GM20431 (cell line): ENCODE data around the gene CAT.

Source experiments
- in situ Hi-C: fragments of 300-500 bp; cut with MseI, MboI; formaldehyde crosslinking; loops from one replicate; pipeline ENCODE4 v1.15.0; 2020; ENCODE audit warnings: low sequenced_read_pairs; ENCODE audit not compliant: unreplicated experiment

CAT gene

GRCh38 chr11:34438529-34439507 is at the start of gene CAT:
Gene CAT (plus strand): TSS chr11:34438934. CDS start chr11:34439014, 80 bp downstream.
- in situ Hi-C loops: no loop called here

GRCh38 chr11:34394771-34395300 is 43.9 kb upstream of the CAT start:
- in situ Hi-C loops: no loop called here

- in situ Hi-C loops: no loop called here
Observed at GRCh38 chr11:34395916-34396550, 42.7 kb upstream of the CAT start.

GRCh38 chr11:34397120-34397519 is 41.6 kb upstream of the CAT start:
- in situ Hi-C loops: no loop called here

GRCh38 chr11:34397811-34398210 is 40.9 kb upstream of the CAT start:
- in situ Hi-C loops: no loop called here

GRCh38 chr11:34403431-34403830 is 35.3 kb upstream of the CAT start:
- in situ Hi-C loops: no loop called here

GRCh38 chr11:34404280-34404679 is 34.5 kb upstream of the CAT start:
- in situ Hi-C loops: no loop called here

GRCh38 chr11:34405079-34405858 is 33.5 kb upstream of the CAT start:
- in situ Hi-C loops: no loop called here

- in situ Hi-C loops: no loop called here
Observed at GRCh38 chr11:34406413-34406812, 32.3 kb upstream of the CAT start.

- in situ Hi-C loops: no loop called here
Observed at GRCh38 chr11:34407121-34407813, 31.5 kb upstream of the CAT start.

GRCh38 chr11:34408580-34409172 is 30.1 kb upstream of the CAT start:
- in situ Hi-C loops: no loop called here

- in situ Hi-C loops: no loop called here
Observed at GRCh38 chr11:34411111-34411510, 27.6 kb upstream of the CAT start.

- in situ Hi-C loops: no loop called here
Observed at GRCh38 chr11:34411791-34412190, 26.9 kb upstream of the CAT start.

- in situ Hi-C loops: no loop called here
Observed at GRCh38 chr11:34413263-34413662, 25.5 kb upstream of the CAT start.

GRCh38 chr11:34415538-34415937 is 23.2 kb upstream of the CAT start:
- in situ Hi-C loops: no loop called here

- in situ Hi-C loops: no loop called here
Observed at GRCh38 chr11:34416088-34416487, 22.6 kb upstream of the CAT start.

GRCh38 chr11:34416766-34417165 is 22.0 kb upstream of the CAT start:
- in situ Hi-C loops: no loop called here

GRCh38 chr11:34417202-34417601 is 21.5 kb upstream of the CAT start:
- in situ Hi-C loops: no loop called here

- in situ Hi-C loops: no loop called here
Observed at GRCh38 chr11:34419158-34419557, 19.6 kb upstream of the CAT start.
